Measurements from ENCODE around the gene TSSK6.

GRCh38 chr19:19526581-19527370 is 11.4 kb upstream of the TSSK6 start:
- no peak for TF ChIP-seq EZH2 (IDR thresholded peaks at IDR 0.05; ENCODE audit: borderline replicate concordance, low read length)
- no peak for TF ChIP-seq CTCF (IDR thresholded peaks at IDR 0.05; ENCODE audit: low read length)

Data from OCI-LY1 (cell line).